ENCODE measurements around the gene ZCCHC17. TPM values are rescaled to one million over a fixed set of nuclear protein-coding genes. Genes with fewer than 3 reads are reported as not detected.

The ZCCHC17 gene
- total RNA-seq, 1 experiment from 2014 or later: 48.8 TPM

DNA sequence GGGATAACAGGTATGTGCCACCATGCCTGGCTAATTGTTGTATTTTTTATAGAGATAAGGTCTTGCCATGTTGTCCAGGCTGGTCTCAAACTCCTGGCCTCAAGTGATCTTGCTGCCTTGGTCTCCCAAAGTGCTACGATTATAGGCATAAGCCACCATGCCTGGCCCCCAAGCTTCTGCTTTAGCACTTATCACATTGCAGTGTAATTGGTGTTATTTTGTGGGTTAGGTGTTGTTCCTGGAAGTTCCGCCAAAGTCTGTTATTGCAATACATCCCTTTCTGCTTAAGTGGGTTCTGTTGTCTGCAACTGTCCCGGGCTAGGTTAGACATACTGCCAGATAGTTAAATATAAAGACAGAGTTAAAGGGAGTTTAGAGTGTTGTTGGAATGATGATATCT, 3.4 kb downstream of the ZCCHC17 start:
- Histone ChIP-seq H3K27me3 (replicated peaks; ENCODE audit: insufficient read depth, low read depth, low read length, poor library complexity) (no peaks in the 10 kb centered on the region), H3K27ac (ENCODE audit: low read depth, low read length, poor library complexity, severe bottlenecking) (no peak overlapping the region), H3K4me3 (ENCODE audit: low read depth, low read length, poor library complexity, severe bottlenecking) (no peak overlapping the region), H3K36me3 (ENCODE audit: insufficient read depth, low read length, poor library complexity, severe bottlenecking) (peaks cover 2% of the 10 kb centered on the region), H3K9me3 (ENCODE audit: low read depth, low read length, poor library complexity, severe bottlenecking) (no peaks in the 10 kb centered on the region), H3K4me1 (ENCODE audit: insufficient read depth, low read length, poor library complexity, severe bottlenecking) (peaks cover 13% of the 10 kb centered on the region)
- no TSS peak for BruUV-seq (replicated peaks)
- ChIA-PET CTCF (no interaction called here), POLR2A (ENCODE audit: low non-redundant PET) (no interaction called here)
- intact Hi-C loops (cut with micrococcal nuclease; ENCODE audit: unreplicated experiment): no loop called here
- no peak for DNase-seq (ENCODE audit: low spot score)
- TF ChIP-seq, protein P1, sequence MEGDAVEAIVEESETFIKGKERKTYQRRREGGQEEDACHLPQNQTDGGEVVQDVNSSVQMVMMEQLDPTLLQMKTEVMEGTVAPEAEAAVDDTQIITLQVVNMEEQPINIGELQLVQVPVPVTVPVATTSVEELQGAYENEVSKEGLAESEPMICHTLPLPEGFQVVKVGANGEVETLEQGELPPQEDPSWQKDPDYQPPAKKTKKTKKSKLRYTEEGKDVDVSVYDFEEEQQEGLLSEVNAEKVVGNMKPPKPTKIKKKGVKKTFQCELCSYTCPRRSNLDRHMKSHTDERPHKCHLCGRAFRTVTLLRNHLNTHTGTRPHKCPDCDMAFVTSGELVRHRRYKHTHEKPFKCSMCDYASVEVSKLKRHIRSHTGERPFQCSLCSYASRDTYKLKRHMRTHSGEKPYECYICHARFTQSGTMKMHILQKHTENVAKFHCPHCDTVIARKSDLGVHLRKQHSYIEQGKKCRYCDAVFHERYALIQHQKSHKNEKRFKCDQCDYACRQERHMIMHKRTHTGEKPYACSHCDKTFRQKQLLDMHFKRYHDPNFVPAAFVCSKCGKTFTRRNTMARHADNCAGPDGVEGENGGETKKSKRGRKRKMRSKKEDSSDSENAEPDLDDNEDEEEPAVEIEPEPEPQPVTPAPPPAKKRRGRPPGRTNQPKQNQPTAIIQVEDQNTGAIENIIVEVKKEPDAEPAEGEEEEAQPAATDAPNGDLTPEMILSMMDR (conservative IDR thresholded peaks at IDR 0.05; ENCODE audit: low read depth, low read length): no peak
- no peak for TF ChIP-seq EZH2 (IDR thresholded peaks at IDR 0.05; ENCODE audit: borderline replicate concordance, low read depth, low read length, poor library complexity, severe bottlenecking)

DNA sequence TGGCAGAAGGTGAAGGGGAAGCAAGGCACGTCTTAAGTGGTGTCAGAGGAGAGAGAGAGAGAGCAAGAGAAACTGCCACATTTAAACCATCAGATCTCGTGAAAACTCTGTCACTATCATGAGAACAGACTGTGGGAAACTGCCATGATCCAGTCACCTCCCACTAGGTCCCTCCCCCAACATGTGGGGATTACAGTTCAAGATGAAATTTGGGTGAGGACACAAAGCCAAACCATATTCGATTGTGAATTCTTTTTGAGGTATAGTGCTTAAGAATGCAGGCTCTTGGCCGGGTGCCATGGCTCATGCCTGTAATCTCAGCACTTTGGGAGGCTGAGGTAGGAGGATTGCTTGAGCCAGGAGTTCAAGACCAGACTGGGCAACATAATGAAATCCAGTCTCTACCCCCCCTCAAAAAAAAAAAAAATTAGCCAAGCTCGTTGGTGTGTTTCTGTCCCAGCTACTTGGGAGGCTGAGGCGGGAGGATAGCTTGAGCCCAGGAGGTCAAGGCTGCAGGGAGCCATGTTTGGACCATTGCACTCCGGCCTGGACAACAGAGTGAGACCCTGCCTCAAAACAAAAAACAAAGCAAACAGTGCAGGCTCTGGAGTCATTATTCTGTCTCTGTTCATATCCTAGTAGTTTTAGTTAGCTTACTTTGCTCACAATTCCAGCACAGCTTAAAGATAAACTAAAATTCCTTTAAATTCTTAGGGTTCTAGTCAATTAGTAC, 6.0 kb downstream of the ZCCHC17 start:
- no peaks in the 10 kb centered on the region for H3K36me3 ChIP-seq (ENCODE audit: insufficient read depth, low read length, poor library complexity, severe bottlenecking)
- H3K4me3 ChIP-seq (ENCODE audit: low read depth, low read length, poor library complexity, severe bottlenecking): no peak overlapping the region
- CTCF ChIA-PET: no interaction called here
- no peaks in the 10 kb centered on the region for H3K27me3 ChIP-seq (replicated peaks; ENCODE audit: insufficient read depth, low read depth, low read length, poor library complexity)
- POLR2A ChIA-PET (ENCODE audit: low non-redundant PET): no interaction called here
- H3K27ac ChIP-seq (ENCODE audit: low read depth, low read length, poor library complexity, severe bottlenecking): no peak overlapping the region
- no TSS peak for BruUV-seq (replicated peaks)
- no peaks in the 10 kb centered on the region for H3K9me3 ChIP-seq (ENCODE audit: low read depth, low read length, poor library complexity, severe bottlenecking)
- DNase-seq (ENCODE audit: low spot score): peak; percentile 17
- no peak for TF ChIP-seq EZH2 (IDR thresholded peaks at IDR 0.05; ENCODE audit: borderline replicate concordance, low read depth, low read length, poor library complexity, severe bottlenecking)
- TF ChIP-seq, protein P1 (conservative IDR thresholded peaks at IDR 0.05; ENCODE audit: low read depth, low read length): no peak
- intact Hi-C loops (cut with micrococcal nuclease; ENCODE audit: unreplicated experiment): no loop called here
- peaks cover 5% of the 10 kb centered on the region for H3K4me1 ChIP-seq (ENCODE audit: insufficient read depth, low read length, poor library complexity, severe bottlenecking)

DNA sequence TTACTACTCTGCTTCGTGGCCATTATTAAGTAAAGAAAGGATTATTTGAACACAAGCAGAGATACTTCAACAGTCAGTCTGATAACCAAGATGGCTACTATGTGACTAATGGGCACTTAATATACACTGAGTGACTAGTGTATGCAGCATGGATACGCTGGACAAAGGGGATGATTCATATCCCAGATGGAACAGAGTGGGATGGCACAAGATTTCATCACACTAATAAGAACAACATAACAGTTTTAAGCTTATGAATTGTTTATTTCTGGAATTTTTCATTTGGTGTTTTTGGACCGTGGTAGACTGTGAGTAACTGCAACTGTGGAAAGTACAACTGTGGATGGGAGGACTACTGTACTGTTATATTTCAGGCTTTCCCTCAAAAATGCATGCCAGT, 9.4 kb downstream of the ZCCHC17 start:
- no TSS peak for BruUV-seq (replicated peaks)
- H3K4me1 ChIP-seq (ENCODE audit: insufficient read depth, low read length, poor library complexity, severe bottlenecking): no peaks in the 10 kb centered on the region
- peaks cover 14% of the 10 kb centered on the region for H3K36me3 ChIP-seq (ENCODE audit: insufficient read depth, low read length, poor library complexity, severe bottlenecking)
- ChIA-PET POLR2A (ENCODE audit: low non-redundant PET) (interaction anchor here (0.6 to 1.0 kb wide), 2 partner anchors 9 to 22 kb away, joined by 3 to 4 read pairs; partner anchors contain the start of genes SNRNP40 and ZCCHC17), CTCF (no interaction called here)
- no peak for TF ChIP-seq EZH2 (IDR thresholded peaks at IDR 0.05; ENCODE audit: borderline replicate concordance, low read depth, low read length, poor library complexity, severe bottlenecking)
- TF ChIP-seq, protein P1 (conservative IDR thresholded peaks at IDR 0.05; ENCODE audit: low read depth, low read length): no peak
- H3K9me3 ChIP-seq (ENCODE audit: low read depth, low read length, poor library complexity, severe bottlenecking): no peaks in the 10 kb centered on the region
- intact Hi-C loops (cut with micrococcal nuclease; ENCODE audit: unreplicated experiment): no loop called here
- H3K27ac ChIP-seq (ENCODE audit: low read depth, low read length, poor library complexity, severe bottlenecking): no peak overlapping the region
- H3K27me3 ChIP-seq (replicated peaks; ENCODE audit: insufficient read depth, low read depth, low read length, poor library complexity): no peaks in the 10 kb centered on the region
- no peak overlapping the region for H3K4me3 ChIP-seq (ENCODE audit: low read depth, low read length, poor library complexity, severe bottlenecking)
- peak; percentile 27 for DNase-seq (ENCODE audit: low spot score)
